HEK293T (cell line): ENCODE measurements around the gene ARIH2.

Experiments
- HDGF ChIP-seq: fragments of 450-650 bp; IDR thresholded peaks from 2 replicates; pipeline ENCODE4 v1.6.1; 2017; ENCODE audit warnings: antibody characterized with exemption, borderline replicate concordance
- SUZ12 ChIP-seq: fragments of 450-650 bp; IDR thresholded peaks from 2 replicates; pipeline ENCODE4 v1.6.1; 2016; ENCODE audit warnings: mild to moderate bottlenecking

DNA sequence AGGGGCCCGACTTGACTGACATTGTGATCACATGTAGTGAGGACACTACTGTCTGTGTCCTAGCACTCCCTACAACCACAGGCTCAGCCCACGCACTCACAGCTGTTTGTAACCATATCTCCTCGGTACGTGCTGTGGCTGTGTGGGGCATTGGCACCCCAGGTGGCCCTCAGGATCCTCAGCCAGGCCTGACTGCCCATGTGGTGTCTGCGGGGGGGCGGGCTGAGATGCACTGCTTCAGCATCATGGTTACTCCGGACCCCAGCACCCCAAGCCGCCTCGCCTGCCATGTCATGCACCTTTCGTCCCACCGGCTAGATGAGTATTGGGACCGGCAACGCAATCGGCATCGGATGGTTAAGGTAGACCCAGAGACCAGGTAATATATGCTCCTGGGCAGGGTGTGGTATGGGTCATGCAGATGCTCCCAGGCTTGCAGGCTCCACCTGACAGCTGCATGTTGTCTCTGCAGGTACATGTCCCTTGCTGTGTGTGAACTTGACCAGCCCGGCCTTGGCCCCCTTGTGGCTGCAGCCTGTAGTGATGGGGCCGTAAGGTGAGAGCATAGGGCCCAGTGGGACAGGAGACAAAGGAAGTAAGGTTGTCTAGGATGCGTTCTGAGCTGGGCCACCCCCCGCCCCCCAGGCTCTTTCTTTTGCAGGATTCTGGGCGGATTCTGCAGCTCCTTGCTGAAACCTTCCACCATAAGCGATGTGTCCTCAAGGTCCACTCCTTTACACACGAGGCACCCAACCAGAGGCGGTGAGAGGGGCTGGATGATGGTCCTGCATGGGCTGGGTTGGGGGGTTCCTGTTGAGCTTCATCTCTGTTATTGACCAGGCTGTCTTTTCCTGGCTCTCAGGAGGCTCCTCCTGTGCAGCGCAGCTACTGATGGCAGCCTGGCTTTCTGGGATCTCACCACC is 95.4 kb downstream of the ARIH2 start:
- TF ChIP-seq HDGF, result no peak
- TF ChIP-seq SUZ12, result no peak
